ENCODE data around the gene DNM1. TPM values are rescaled to one million over a fixed set of nuclear protein-coding genes. Genes with fewer than 3 reads are reported as not detected.

DNM1 gene
- total RNA-seq, 4 donors from 2014 or later, result 8.6 to 22.3 (median 14.4) TPM

DNA sequence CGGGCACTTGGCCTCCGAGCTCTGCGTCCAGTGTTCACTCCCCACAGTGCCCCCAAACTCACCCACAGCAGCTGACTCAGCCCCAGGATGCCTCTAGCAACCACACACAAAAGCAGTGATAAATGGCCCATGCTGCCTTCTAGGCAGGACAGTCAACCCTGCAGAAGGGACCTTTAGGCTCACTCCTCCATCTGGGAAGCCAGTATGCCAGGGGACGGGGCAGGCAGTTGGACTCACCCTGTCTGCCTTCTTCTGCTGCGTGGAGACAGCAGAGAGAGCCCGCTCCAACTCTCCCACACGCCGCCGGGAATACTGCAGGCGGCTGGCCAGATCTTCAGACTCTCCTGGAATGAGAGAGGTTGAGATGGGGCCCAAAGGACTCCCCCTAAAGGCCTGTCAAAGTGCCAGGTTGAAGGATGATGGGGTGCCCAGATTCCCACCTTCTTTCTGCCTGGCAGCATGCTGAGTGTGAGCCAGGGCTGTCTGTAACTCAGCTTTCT, 62.2 kb downstream of the DNM1 start:
- Histone ChIP-seq H3K4me3 (no peak overlapping the region), H3K27me3 (no peaks in the 10 kb centered on the region), H3K9me3 (no peaks in the 10 kb centered on the region), H3K36me3 (peaks cover 0 to 98% of the 10 kb centered on the region in 2 donors), H3K27ac (no peak overlapping the region), H3K4me1 (no peaks in the 10 kb centered on the region)
- WGBS, 2 donors (ENCODE audit: low coverage in 1 of 2), result 90% methylated on average over 4 of the region's 10 CpGs; no CpG with 5 or more reads in 1 of the 2 donors
- TF ChIP-seq POLR2A (IDR thresholded peaks at IDR 0.05) (no peak), EP300 (IDR thresholded peaks at IDR 0.05) (no peak), POLR2AphosphoS5 (IDR thresholded peaks at IDR 0.05) (no peak)
- TF ChIP-seq, protein P1, sequence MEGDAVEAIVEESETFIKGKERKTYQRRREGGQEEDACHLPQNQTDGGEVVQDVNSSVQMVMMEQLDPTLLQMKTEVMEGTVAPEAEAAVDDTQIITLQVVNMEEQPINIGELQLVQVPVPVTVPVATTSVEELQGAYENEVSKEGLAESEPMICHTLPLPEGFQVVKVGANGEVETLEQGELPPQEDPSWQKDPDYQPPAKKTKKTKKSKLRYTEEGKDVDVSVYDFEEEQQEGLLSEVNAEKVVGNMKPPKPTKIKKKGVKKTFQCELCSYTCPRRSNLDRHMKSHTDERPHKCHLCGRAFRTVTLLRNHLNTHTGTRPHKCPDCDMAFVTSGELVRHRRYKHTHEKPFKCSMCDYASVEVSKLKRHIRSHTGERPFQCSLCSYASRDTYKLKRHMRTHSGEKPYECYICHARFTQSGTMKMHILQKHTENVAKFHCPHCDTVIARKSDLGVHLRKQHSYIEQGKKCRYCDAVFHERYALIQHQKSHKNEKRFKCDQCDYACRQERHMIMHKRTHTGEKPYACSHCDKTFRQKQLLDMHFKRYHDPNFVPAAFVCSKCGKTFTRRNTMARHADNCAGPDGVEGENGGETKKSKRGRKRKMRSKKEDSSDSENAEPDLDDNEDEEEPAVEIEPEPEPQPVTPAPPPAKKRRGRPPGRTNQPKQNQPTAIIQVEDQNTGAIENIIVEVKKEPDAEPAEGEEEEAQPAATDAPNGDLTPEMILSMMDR (IDR thresholded peaks at IDR 0.05), result no peak
- no peak for ATAC-seq

DNA sequence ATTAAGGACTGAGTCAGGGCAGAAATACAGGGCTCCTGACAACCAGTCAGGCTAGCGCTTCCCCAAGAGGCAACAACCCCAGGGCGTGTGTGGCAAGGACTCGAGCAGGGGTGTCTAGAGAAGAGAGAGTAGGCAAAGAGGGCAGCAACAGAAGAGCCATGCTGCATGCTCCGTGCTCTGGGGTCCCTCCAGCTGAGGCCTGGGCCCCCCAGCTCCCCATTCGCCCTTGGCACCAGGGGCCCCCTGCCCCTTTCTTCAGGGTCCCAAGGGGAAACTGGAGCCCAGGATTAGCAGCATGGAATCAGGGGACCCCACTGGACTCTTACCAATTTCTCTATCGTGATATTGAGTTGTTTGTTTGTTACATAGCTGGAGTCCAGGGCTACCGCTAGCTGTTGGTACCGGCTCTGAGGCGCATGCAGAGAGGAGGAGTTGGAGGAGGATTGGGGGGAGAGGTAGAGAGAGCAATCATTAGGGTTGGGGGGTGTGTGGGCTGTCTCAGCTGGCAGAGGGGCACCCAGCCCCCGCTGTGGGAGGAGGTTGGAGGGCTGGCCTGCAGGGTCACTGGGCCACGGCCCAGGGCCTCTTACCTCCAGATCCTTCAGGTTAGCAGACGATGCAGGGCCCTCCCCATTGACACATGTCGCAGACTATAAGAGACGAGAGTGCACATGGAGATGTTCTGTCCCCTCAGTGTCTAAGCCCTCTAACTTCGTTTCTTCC, 63.9 kb downstream of the DNM1 start:
- Histone ChIP-seq H3K36me3 (peaks cover 0 to 98% of the 10 kb centered on the region in 2 donors), H3K27ac (no peak overlapping the region), H3K4me1 (peaks cover 0 to 5% (median 0%) of the 10 kb centered on the region in 3 donors), H3K4me3 (no peak overlapping the region), H3K27me3 (no peaks in the 10 kb centered on the region), H3K9me3 (no peaks in the 10 kb centered on the region)
- TF ChIP-seq, protein P1 (IDR thresholded peaks at IDR 0.05), result no peak
- no peak for TF ChIP-seq EP300 (IDR thresholded peaks at IDR 0.05)
- TF ChIP-seq POLR2AphosphoS5 (IDR thresholded peaks at IDR 0.05), result no peak
- no peak for TF ChIP-seq POLR2A (IDR thresholded peaks at IDR 0.05)
- ATAC-seq, result no peak
- 84 to 92% methylated on average over 6 to 8 of the region's 15 CpGs for WGBS, 2 donors (ENCODE audit: low coverage in 1 of 2)

DNA sequence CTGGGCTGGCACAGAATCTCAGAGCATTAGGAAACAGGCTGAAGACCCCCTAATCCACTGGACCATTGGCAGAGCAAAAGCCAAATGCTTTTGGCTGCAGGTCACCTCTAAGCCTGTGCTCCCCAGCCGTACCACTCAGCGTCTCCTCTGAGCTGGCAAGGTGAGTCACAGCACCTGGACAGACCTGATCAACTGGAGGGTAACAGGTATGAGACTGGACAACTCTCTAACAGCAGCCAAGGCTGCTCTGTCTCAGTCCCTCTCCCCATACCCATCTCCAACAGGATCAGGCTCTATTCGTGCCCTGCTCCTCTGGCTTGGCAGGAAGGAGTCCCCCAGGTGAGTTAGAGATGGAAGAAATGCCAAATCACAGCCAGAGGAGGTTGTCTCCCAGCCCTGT, 67.9 kb downstream of the DNM1 start:
- 94% methylated on average over 2 of the region's 3 CpGs; no CpG with 5 or more reads in 1 of the 2 donors for WGBS, 2 donors (ENCODE audit: low coverage in 1 of 2)
- peaks cover 0 to 73% of the 10 kb centered on the region in 2 donors for H3K36me3 ChIP-seq
- ATAC-seq, result no peak

DNA sequence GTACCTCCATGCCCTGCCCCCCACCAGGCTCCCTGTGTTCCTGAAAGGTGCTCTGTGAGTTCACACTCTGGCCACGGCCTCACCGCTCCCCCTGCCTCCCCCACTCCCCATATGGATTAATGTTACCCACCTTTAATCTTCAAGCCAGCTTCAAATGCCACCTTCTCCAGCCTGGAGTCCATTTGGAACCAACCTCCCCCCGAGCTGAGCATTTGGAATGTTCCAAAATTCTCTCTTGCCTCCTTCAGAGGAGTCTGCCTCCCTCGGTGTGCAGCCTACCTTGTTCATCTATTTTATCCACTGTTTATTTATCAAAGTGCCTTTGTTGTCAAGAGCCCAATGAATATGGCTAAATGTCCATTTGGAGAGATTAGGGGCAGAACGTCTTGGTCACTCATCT, 68.3 kb downstream of the DNM1 start:
- WGBS, 2 donors (ENCODE audit: low coverage in 1 of 2), result 55 to 58% methylated on average over 5 of the region's 5 CpGs
- no peak overlapping the region for H3K27ac ChIP-seq
- no peak overlapping the region for H3K4me3 ChIP-seq
- ATAC-seq, result no peak
- peaks cover 0 to 69% of the 10 kb centered on the region in 2 donors for H3K36me3 ChIP-seq
- no peaks in the 10 kb centered on the region for H3K27me3 ChIP-seq
- TF ChIP-seq POLR2AphosphoS5 (IDR thresholded peaks at IDR 0.05) (no peak), EP300 (IDR thresholded peaks at IDR 0.05) (no peak), POLR2A (IDR thresholded peaks at IDR 0.05) (no peak)
- TF ChIP-seq, protein P1 (IDR thresholded peaks at IDR 0.05), result no peak
- no peaks in the 10 kb centered on the region for H3K9me3 ChIP-seq
- peaks cover 0 to 27% (median 10%) of the 10 kb centered on the region in 3 donors for H3K4me1 ChIP-seq

More for the DNA sequence above, 67.9 kb downstream of the DNM1 start:
- Histone ChIP-seq H3K4me3 (no peak overlapping the region), H3K27me3 (no peaks in the 10 kb centered on the region), H3K9me3 (no peaks in the 10 kb centered on the region), H3K27ac (no peak overlapping the region), H3K4me1 (peaks cover 0 to 24% (median 10%) of the 10 kb centered on the region in 3 donors)
- TF ChIP-seq POLR2AphosphoS5 (IDR thresholded peaks at IDR 0.05) (no peak), POLR2A (IDR thresholded peaks at IDR 0.05) (no peak), EP300 (IDR thresholded peaks at IDR 0.05) (no peak)
- TF ChIP-seq, protein P1 (IDR thresholded peaks at IDR 0.05), result no peak

GRCh38 chr9:128274245-128274644, 71.1 kb downstream of the DNM1 start:
- Histone ChIP-seq H3K36me3 (peaks cover 0 to 42% of the 10 kb centered on the region in 2 donors), H3K9me3 (no peaks in the 10 kb centered on the region), H3K4me1 (peaks cover 2 to 39% (median 19%) of the 10 kb centered on the region in 3 donors), H3K27me3 (no peaks in the 10 kb centered on the region), H3K27ac (peak overlapping the region in 1 of 4 donors; percentile 96), H3K4me3 (no peak overlapping the region)
- TF ChIP-seq POLR2AphosphoS5 (IDR thresholded peaks at IDR 0.05) (no peak), POLR2A (IDR thresholded peaks at IDR 0.05) (no peak), EP300 (IDR thresholded peaks at IDR 0.05) (no peak)
- TF ChIP-seq, protein P1 (IDR thresholded peaks at IDR 0.05), result no peak
- 58 to 74% methylated on average over 7 to 8 of the region's 8 CpGs for WGBS, 2 donors (ENCODE audit: low coverage in 1 of 2)
- no peak for ATAC-seq
